MM.1S (cell line): ENCODE data around the gene ARMS2.

Experiments
- CTCF ChIP-seq: fragments of 300-600 bp; sonication (generic); IDR thresholded peaks from 2 replicates; pipeline ENCODE4 v1.5.1; 2016; ENCODE audit warnings: antibody characterized with exemption, low read length, mixed read lengths
- EZH2 ChIP-seq: fragments of 300-600 bp; sonication (generic); optimal IDR thresholded peaks from 2 replicates; pipeline ENCODE3; 2017; ENCODE audit warnings: low read depth, mild to moderate bottlenecking, antibody characterized with exemption, low read length, mixed read lengths
- EZH2phosphoT487 ChIP-seq: fragments of 300-600 bp; sonication (generic); IDR thresholded peaks from 2 replicates; pipeline ENCODE4 v1.6.1; 2018; ENCODE audit warnings: antibody characterized with exemption, low read length

GRCh38 chr10:122494173-122494820 is 39.8 kb downstream of the ARMS2 start:
- TF ChIP-seq CTCF (no peak), EZH2 (no peak), EZH2phosphoT487 (no peak)
